SW 1271 (cell line): Measurements from ENCODE around the gene CNKSR3.

Source experiments
- DNase-seq, 2 experiments: peaks; one replicate each; lab custom pipeline; 2025; lab: John Stamatoyannopoulos, UW

Gene CNKSR3

GRCh38 chr6:154414021-154414813, 96.3 kb downstream of the CNKSR3 start:
- DNase-seq: peak in 1 of 2 experiments; percentile 8

- DNase-seq: no peak
Observed at GRCh38 chr6:154412106-154412820, 98.2 kb downstream of the CNKSR3 start.

GRCh38 chr6:154411076-154411475, 99.4 kb downstream of the CNKSR3 start:
- no peak for DNase-seq

GRCh38 chr6:154410619-154411072, 99.8 kb downstream of the CNKSR3 start:
- peak; percentile 60 to 86 for DNase-seq

- peak in 1 of 2 experiments; percentile 33 for DNase-seq
Observed at GRCh38 chr6:154408891-154409500, 101.5 kb downstream of the CNKSR3 start.

DNA sequence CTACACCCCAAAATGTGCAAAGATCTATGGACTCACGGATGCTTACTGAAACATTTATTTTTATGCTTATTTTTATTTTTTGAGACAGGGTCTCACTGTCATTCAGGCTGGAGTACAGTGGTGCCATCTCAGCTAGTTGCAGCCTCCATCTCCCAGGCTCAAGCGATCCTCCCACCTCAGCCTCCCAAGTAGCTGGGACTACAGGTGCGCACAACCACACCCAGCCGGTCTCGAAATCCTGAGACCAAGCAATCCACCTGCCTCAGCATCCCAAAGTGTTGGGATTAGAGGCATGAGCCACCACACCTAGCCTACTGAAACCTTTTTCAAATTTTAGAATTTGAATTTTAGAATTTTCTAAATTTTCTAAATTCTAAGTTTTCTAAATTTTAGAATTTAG, 103.0 kb downstream of the CNKSR3 start:
- DNase-seq: no peak

DNA sequence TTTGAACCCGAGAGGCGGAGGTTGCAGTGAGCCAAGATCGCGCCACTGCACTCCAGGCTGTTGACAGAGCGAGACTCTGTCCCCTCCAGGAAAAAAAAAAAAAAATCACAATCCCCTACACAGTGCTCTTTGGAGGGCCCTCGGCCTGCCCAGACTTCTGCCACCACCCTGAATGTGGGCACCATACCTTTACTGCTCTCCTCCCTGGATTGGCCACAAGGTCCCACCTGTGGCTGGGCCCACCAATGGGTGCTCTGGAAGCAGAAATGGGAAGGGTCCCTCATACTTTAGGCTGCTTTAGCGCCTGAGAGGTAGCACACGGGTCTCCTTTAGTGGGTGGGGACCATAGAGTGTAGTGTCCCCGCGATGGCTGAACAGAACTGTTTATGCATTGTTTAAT, 103.6 kb downstream of the CNKSR3 start:
- DNase-seq: no peak

GRCh38 chr6:154406301-154406700, 104.2 kb downstream of the CNKSR3 start:
- DNase-seq: no peak

DNA sequence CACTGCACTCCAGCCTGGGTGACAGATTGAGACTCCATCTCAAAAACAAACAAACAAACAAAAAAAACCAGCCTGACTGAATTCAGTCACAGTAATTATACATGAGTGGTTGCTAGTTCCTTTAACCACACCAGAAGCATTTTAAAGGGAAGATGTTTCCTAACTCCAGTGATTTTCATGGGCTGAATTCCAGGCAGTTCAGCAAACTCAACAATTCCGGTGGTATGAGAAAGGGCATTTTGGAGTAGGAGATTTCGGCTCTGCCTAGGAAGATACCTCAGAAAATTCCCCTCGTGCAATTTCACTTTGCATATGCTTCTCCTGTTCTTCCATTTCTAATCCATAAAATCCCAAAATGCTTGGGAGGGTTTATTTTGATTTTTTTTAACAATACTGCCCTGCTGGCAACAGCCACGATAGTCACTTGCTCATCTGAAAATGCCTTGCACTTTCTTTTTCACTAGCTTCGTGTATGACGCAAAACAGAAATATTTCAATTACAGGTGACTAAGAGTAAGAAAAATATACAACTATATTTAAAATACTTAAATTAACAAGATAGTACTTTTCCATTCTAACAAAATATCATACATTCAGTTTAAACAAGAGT, 105.6 kb downstream of the CNKSR3 start:
- no peak for DNase-seq

- no peak for DNase-seq
Observed at GRCh38 chr6:154403788-154404187, 106.7 kb downstream of the CNKSR3 start.

GRCh38 chr6:154402081-154402780, 108.3 kb downstream of the CNKSR3 start:
- no peak for DNase-seq

DNA sequence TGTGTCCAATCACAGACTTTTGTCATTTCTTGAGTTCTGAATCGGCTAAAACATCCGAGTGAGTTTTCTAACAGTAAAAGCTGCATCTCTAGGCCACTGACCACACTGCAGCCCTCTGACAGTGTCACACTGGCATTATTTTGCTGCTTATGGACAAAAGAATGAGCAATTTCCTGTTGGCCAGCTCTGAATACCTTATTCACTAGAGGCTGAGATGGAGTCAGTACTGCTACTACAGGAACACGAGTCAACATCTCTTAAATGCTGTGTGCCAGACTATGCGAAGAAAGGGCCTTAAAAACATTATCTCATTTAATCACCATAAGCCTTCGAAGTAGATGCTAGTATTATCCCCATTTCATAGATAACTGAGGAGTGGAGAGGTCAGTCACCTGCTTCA, 111.4 kb downstream of the CNKSR3 start:
- no peak for DNase-seq

DNA sequence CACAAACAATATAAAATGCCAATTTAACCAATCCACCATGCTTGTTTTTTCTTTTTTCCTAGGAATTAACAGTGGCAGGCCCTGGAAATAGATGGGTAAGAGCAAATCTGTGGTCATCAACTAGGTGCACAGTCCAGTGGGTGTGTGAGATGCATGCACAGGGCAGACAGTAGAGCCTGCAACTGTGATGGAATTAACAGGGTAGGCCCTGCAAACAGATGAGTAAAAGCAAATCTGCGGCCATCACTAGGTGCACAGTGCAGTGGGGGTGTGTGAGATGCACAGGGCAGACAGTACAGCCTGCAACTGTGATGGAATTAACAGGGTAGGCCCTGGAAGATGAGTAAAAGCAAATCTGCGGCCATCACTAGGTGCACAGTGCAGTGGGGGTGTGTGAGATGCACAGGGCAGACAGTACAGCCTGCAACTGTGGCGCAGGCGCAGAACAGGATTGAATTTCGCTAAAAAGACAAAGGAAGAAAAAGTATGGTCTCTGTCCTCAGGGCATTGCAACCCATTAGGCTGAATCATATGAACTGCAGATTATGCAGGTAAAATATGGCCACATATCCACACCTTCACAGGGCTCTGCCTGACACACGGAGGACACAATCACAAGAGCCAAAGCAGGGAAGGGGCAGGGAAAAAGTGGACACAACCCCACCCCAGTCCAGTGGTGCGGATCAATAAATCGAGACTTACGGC, 112.8 kb downstream of the CNKSR3 start:
- DNase-seq: no peak

GRCh38 chr6:154395878-154396277, 114.6 kb downstream of the CNKSR3 start:
- DNase-seq: no peak

GRCh38 chr6:154395316-154395715, 115.2 kb downstream of the CNKSR3 start:
- DNase-seq: no peak

DNA sequence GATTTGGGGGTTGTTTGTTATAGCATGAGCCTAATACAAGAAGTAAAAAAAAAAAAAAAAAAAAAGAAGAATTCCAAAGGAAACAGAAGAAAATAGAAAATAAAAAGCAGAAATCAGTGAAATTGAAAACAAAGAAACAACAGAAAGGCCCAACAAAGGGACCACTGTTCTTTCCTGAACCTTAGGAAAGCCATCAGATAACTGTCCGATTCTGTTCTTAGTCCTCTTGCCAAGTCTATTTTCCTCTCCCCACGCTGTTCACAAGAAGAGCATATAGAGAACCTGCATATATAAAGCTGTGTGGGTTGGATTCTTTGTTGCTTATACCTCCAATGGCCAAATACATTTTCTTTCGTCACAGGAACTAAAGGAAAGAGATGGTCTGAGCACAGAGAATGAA, 115.9 kb downstream of the CNKSR3 start:
- DNase-seq: no peak

DNA sequence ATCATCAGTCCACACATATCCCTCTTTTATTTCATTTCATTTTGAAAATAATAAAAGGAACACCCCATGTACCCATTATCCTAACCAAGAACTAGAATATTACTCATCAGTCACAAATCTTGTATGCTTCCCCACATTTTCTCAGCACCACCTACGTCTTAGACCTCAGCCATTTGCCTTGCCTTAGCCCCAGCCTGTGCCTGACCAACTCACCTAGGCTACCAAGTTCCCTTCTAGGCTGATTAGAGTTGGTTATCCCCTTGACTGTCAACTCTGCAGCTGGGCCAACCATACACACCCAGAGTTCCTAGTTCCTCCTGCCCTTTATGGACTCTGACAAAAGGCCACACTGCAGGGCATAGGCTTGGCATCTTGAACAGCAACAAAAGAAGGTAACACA, 120.5 kb downstream of the CNKSR3 start:
- no peak for DNase-seq

DNA sequence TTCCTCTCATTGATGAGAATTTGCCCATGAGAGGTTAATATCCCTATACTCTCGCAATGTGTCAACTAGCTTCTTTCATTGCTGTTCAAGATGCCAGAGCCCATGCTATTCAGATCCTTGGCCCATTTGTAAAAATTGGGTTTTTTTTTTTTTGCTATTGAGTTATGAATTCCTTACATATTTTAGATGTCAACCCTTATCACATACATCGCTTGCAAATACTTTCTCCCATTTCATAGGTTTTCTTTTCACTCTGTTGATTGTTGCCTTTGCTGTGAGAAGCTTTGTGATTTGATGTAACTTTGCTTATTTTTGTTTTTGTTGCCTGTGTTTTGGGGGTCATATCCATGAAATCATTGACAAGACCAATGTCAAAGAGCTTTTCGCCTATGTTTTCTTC, 121.7 kb downstream of the CNKSR3 start:
- no peak for DNase-seq

DNA sequence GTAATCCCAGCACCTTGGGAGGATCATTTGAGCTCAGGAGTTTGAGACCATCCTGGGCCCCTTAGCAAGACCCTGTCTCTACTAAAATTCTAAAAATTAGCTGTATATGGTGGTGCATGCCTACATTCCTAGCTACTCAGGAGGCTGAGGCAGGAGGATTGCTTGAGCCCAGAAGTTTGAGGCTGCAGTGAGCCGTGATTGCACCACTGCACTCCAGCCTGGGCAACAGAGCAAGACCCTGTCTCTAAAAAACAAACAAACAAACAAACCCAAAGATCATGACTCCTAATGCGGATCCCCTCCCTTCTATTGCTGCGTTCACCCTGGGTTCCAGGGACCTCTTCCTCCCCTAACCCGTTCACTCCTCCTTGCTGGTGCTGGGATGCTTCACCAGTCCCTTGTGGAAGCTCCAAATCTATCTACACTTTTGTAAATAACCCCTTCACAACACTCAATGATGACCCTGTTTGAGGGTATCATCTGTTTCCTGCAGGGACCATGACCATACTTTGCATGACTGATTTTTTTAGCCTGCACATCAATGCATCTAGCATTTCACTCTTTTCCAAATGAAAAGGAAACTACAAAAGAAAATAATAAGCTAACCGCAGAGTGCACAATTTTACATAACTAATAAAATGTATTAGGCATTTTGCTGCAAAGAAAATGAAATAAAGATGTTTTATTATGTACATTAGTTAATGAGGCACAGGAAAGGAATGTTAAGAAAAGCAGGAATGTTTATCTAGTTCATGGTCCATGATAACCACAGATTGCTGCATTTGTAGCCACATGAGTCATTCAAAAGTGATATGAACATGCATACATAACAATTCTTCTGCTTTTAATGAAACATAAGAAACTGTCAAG, 123.4 kb downstream of the CNKSR3 start:
- peak in 1 of 2 experiments; percentile 55 for DNase-seq

DNA sequence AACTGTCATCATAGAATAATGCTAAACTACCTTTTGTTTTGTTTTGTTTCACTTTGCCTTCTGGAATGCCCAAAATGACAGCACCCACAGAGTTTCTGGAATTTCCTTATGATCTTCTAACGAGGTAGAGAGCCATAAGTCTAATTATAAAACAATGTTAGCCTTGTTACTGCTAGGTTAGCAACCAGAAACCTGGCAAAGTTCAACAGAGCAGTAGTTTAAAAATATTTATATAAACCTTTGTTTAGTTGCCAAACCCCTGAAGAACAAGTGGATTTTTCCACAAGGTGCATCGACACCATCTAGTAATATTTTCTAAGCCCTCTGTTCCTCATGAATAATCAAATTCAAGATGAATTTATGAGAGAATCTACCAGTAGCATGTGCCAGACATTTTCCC, 126.3 kb downstream of the CNKSR3 start:
- no peak for DNase-seq
